Progenitor cell of endocrine pancreas (in vitro differentiated cells): ENCODE data around the gene SNAPC1. TPM values are rescaled to one million over a fixed set of nuclear protein-coding genes. Genes with fewer than 3 reads are reported as not detected.
A peak's percentile ranks its signal among the peaks of the same experiment; 100 is the strongest.

Experiments
- DNase-seq: peaks from one replicate; pipeline ENCODE4 v3.0.0; 2021; ENCODE audit warnings: low spot score; ENCODE audit not compliant: unreplicated experiment
- H3K27ac Mint-ChIP-seq: 2 replicates; pipeline ENCODE4 v1.8.0; 2021; ENCODE audit warnings: mild to moderate bottlenecking, moderate library complexity, mixed read lengths
- H3K27me3 Mint-ChIP-seq: 2 replicates; pipeline ENCODE4 v1.8.0; 2021; ENCODE audit warnings: mixed read lengths
- H3K36me3 Mint-ChIP-seq: 2 replicates; pipeline ENCODE4 v1.8.0; 2022; ENCODE audit warnings: mixed read lengths; ENCODE audit not compliant: insufficient read depth
- H3K4me1 Mint-ChIP-seq: 2 replicates; pipeline ENCODE4 v1.8.0; 2021; ENCODE audit warnings: low read depth, mixed read lengths
- H3K4me3 Mint-ChIP-seq: 2 replicates; pipeline ENCODE4 v1.8.0; 2021; ENCODE audit warnings: low read depth, mild to moderate bottlenecking, moderate library complexity, mixed read lengths
- H3K9me3 Mint-ChIP-seq: 2 replicates; pipeline ENCODE4 v1.8.0; 2021; ENCODE audit warnings: low read depth, mixed read lengths
- CTCF ChIP-seq: fragments of 200-600 bp; sonication (generic); IDR thresholded peaks from one replicate; pipeline ENCODE4 v1.5.0; 2021; ENCODE audit warnings: antibody characterized with exemption, mild to moderate bottlenecking; ENCODE audit not compliant: unreplicated experiment
- total RNA-seq: library from RNA; stranded (reverse); gene quantifications from 2 replicates; pipeline ENCODE4 v1.2.1, GENCODE V29; 2021

The SNAPC1 gene
- total RNA-seq, 1 donor from 2014 or later: 4.9 TPM

DNA sequence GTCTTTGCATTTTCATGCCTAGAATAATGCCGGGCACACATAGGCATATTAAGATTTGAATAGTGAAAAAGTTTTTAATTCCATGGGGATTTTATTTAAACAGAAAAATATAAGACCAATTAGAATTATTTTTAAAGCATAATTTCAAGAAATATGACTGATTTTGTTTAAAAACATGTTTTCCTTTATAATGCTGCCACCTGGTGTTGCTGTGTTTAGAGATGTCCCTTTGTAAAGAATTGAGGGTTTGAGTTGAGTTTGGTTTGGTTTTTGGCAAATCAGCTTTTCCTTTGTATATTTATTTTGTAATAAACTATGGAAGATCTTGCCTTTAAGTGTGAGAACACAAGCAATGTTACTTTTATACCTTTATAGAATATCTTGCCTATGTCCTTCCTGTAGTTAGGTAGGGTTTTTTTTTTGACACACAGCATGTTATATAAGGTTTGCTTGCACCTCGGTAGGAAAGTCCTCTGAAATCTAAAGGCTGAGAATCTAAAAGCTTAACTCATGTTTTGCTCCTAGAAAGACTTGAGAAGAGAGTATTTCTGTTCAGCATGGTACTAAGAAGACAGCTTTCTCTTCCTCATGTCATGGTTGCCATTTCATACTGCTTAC lies 31.4 kb upstream of the SNAPC1 start:
- TF ChIP-seq CTCF: peak; percentile 57
- Mint-ChIP-seq H3K4me3 (no peak overlapping the region), H3K27me3 (no peaks in the 10 kb centered on the region), H3K9me3 (no peaks in the 10 kb centered on the region), H3K27ac (no peak overlapping the region), H3K4me1 (no peaks in the 10 kb centered on the region), H3K36me3 (peaks cover 36% of the 10 kb centered on the region)
- no peak for DNase-seq

GRCh38 chr14:61733972-61734371 lies 28.2 kb upstream of the SNAPC1 start:
- H3K4me1 Mint-ChIP-seq: no peaks in the 10 kb centered on the region
- no peaks in the 10 kb centered on the region for H3K27me3 Mint-ChIP-seq
- no peak overlapping the region for H3K27ac Mint-ChIP-seq
- H3K36me3 Mint-ChIP-seq: peaks cover 36% of the 10 kb centered on the region
- DNase-seq: no peak
- no peak overlapping the region for H3K4me3 Mint-ChIP-seq
- no peak for TF ChIP-seq CTCF
- no peaks in the 10 kb centered on the region for H3K9me3 Mint-ChIP-seq

GRCh38 chr14:61736751-61737150 lies 25.5 kb upstream of the SNAPC1 start:
- H3K27ac Mint-ChIP-seq: no peak overlapping the region

DNA sequence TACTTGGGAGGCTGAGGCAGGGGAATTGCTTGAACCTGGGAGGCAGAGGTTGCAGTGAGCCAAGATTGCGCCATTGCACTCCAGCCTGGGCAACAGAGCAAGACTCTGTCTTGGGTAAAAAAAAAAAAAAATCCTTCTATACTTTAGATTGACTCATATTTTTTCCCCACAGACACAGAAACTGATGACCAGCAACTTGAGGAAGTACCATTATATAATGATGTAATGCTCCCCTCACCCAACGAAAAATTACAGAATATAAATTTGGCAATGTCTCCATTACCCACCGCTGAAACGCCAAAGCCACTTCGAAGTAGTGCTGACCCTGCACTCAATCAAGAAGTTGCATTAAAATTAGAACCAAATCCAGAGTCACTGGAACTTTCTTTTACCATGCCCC lies 24.3 kb upstream of the SNAPC1 start:
- Mint-ChIP-seq H3K27me3 (no peaks in the 10 kb centered on the region), H3K4me3 (no peak overlapping the region), H3K4me1 (no peaks in the 10 kb centered on the region), H3K9me3 (no peaks in the 10 kb centered on the region), H3K36me3 (peaks cover 35% of the 10 kb centered on the region), H3K27ac (peak overlapping the region; percentile 55)
- DNase-seq: no peak
- TF ChIP-seq CTCF: no peak

More at GRCh38 chr14:61736751-61737150, 25.5 kb upstream of the SNAPC1 start:
- no peak for DNase-seq
- H3K27me3 Mint-ChIP-seq: no peaks in the 10 kb centered on the region
- H3K36me3 Mint-ChIP-seq: peaks cover 37% of the 10 kb centered on the region
- H3K9me3 Mint-ChIP-seq: no peaks in the 10 kb centered on the region
- H3K4me3 Mint-ChIP-seq: no peak overlapping the region
- H3K4me1 Mint-ChIP-seq: no peaks in the 10 kb centered on the region
- no peak for TF ChIP-seq CTCF

DNA sequence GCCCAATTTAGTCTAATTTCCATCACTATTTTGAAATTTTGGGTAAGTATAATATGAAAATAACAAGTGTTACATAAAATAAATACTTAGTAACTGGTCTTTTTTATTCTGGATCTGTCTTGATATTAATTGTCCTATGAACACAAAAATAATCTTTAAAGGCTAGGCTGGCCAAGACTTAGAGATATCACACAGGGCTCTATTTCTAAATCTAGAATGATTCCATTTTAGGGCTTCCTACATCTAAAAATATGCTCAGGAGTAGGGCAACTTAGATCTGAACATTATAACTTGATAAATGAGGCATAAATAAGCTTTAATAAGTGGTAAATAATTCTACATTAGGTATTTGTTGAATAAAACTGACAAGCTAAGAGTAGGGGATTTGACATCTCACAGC lies 23.1 kb upstream of the SNAPC1 start:
- no peak for TF ChIP-seq CTCF
- DNase-seq: no peak
- no peaks in the 10 kb centered on the region for H3K4me1 Mint-ChIP-seq
- no peaks in the 10 kb centered on the region for H3K27me3 Mint-ChIP-seq
- H3K27ac Mint-ChIP-seq: no peak overlapping the region
- peaks cover 38% of the 10 kb centered on the region for H3K36me3 Mint-ChIP-seq
- H3K4me3 Mint-ChIP-seq: no peak overlapping the region
- H3K9me3 Mint-ChIP-seq: no peaks in the 10 kb centered on the region
